HEK293 (cell line): ENCODE measurements around the gene ABCA3.

Experiments used
- CTCF ChIA-PET: fragments of 350-600 bp; formaldehyde crosslinking; extraction: SDS; loops from one replicate; lab custom pipeline; 2021; ENCODE audit warnings: antibody characterized with exemption; lab: Yijun Ruan, JAX
- POLR2A ChIA-PET: fragments of 300-600 bp; formaldehyde crosslinking; extraction: SDS; loops from one replicate; lab custom pipeline; 2020; ENCODE audit warnings: antibody characterized with exemption, inconsistent platforms; lab: Yijun Ruan, JAX
- H3K27ac ChIP-seq: fragments of 200-500 bp; sonication (Bioruptor generic); 2 replicates; pipeline ENCODE4 v1.5.1; 2014; ENCODE audit warnings: low read depth, low read length, control low read depth, inconsistent platforms; ENCODE audit errors: extremely low read depth
- H3K36me3 ChIP-seq, 2 experiments: fragments of 200-500 bp in 1 of 2; sonication (Bioruptor generic) in 1 of 2; 1 replicate in 1 of 2; 2 replicates in 1 of 2; pipeline ENCODE4 v1.5.1; 2014 to 2017; ENCODE audit warnings: inconsistent platforms in 2 of 2, low read length in 2 of 2; ENCODE audit not compliant: control insufficient read depth in 2 of 2, insufficient read depth in 1 of 2
- H3K4me1 ChIP-seq: fragments of 200-500 bp; sonication (Bioruptor generic); 2 replicates; pipeline ENCODE4 v1.5.1; 2014; ENCODE audit warnings: mild to moderate bottlenecking, low read length, inconsistent platforms; ENCODE audit not compliant: control insufficient read depth, insufficient read depth
- H3K4me3 ChIP-seq: 2 replicates; pipeline ENCODE4 v1.5.1; 2011; ENCODE audit warnings: low read depth, mild to moderate bottlenecking, control low read depth, low read length, moderate library complexity
- H3K9me3 ChIP-seq: fragments of 200-500 bp; sonication (Bioruptor generic); 2 replicates; pipeline ENCODE4 v1.5.1; 2014; ENCODE audit warnings: low read depth, low read length, inconsistent platforms; ENCODE audit not compliant: control insufficient read depth, insufficient read depth
- BCL6B ChIP-seq: fragments of 450-650 bp; formaldehyde crosslinking; IDR thresholded peaks from 2 replicates; pipeline ENCODE4 v1.5.1; 2017; ENCODE audit warnings: missing biosample characterization, missing genetic modification characterization
- PRDM6 ChIP-seq: fragments of 450-650 bp; formaldehyde crosslinking; IDR thresholded peaks from 2 replicates; pipeline ENCODE4 v1.5.1; 2017; ENCODE audit warnings: missing biosample characterization, missing genetic modification characterization
- SP3 ChIP-seq: fragments of 450-650 bp; formaldehyde crosslinking; IDR thresholded peaks from 2 replicates; pipeline ENCODE4 v1.5.1; 2016; ENCODE audit warnings: missing biosample characterization, missing genetic modification characterization
- TRIM28 ChIP-seq: IDR thresholded peaks from 2 replicates; pipeline ENCODE4 v1.6.1; 2011; ENCODE audit warnings: low read length, control low read depth, borderline replicate concordance
- ZBTB21 ChIP-seq: fragments of 450-650 bp; formaldehyde crosslinking; IDR thresholded peaks from 2 replicates; pipeline ENCODE4 v1.5.1; 2017; ENCODE audit warnings: missing biosample characterization, missing genetic modification characterization
- ZEB2 ChIP-seq: fragments of 450-650 bp; formaldehyde crosslinking; IDR thresholded peaks from 2 replicates; pipeline ENCODE4 v1.5.1; 2016; ENCODE audit warnings: missing biosample characterization, missing genetic modification characterization
- ZNF184 ChIP-seq: fragments of 450-650 bp; IDR thresholded peaks from 2 replicates; pipeline ENCODE4 v1.5.1; 2018; ENCODE audit warnings: missing biosample characterization, mild to moderate bottlenecking, missing genetic modification characterization
- ZNF24 ChIP-seq: fragments of 450-650 bp; formaldehyde crosslinking; IDR thresholded peaks from 2 replicates; pipeline ENCODE4 v1.5.1; 2016; ENCODE audit warnings: missing biosample characterization, missing genetic modification characterization
- ZNF292 ChIP-seq: fragments of 450-650 bp; formaldehyde crosslinking; IDR thresholded peaks from 2 replicates; pipeline ENCODE4 v1.5.1; 2016; ENCODE audit warnings: low read depth, missing biosample characterization, missing genetic modification characterization, borderline replicate concordance
- ZNF416 ChIP-seq: fragments of 450-650 bp; formaldehyde crosslinking; IDR thresholded peaks from 2 replicates; pipeline ENCODE4 v1.5.1; 2016; ENCODE audit warnings: missing biosample characterization, missing genetic modification characterization
- ZNF560 ChIP-seq: fragments of 450-650 bp; formaldehyde crosslinking; IDR thresholded peaks from 2 replicates; pipeline ENCODE4 v1.5.1; 2017; ENCODE audit warnings: missing biosample characterization, missing genetic modification characterization, borderline replicate concordance
- ZNF629 ChIP-seq: fragments of 450-650 bp; formaldehyde crosslinking; IDR thresholded peaks from 2 replicates; pipeline ENCODE4 v1.5.1; 2017; ENCODE audit warnings: missing biosample characterization, missing genetic modification characterization
- ZNF660 ChIP-seq: fragments of 450-650 bp; IDR thresholded peaks from 2 replicates; pipeline ENCODE4 v1.5.1; 2018; ENCODE audit warnings: missing biosample characterization, mild to moderate bottlenecking, missing genetic modification characterization
- TF ChIP-seq, protein P1 (sequence below): fragments of 450-650 bp; formaldehyde crosslinking; IDR thresholded peaks from 2 replicates; pipeline ENCODE4 v1.5.1; 2016; ENCODE audit warnings: missing biosample characterization, missing genetic modification characterization, borderline replicate concordance
- TF ChIP-seq, protein P2 (sequence below): fragments of 450-650 bp; formaldehyde crosslinking; IDR thresholded peaks from 2 replicates; pipeline ENCODE4 v1.5.1; 2016; ENCODE audit warnings: missing biosample characterization, missing genetic modification characterization, low read depth
- TF ChIP-seq, protein P3 (sequence below): fragments of 450-650 bp; formaldehyde crosslinking; conservative IDR thresholded peaks from 2 replicates; pipeline ENCODE4 v1.5.1; 2016; ENCODE audit warnings: low read depth, missing biosample characterization, missing genetic modification characterization

Gene ABCA3

GRCh38 chr16:2364638-2365210 is 24.2 kb upstream of the ABCA3 start (continued):
- TF ChIP-seq ZNF416 (tag by site-specific recombination): no peak
- TF ChIP-seq, protein P1, sequence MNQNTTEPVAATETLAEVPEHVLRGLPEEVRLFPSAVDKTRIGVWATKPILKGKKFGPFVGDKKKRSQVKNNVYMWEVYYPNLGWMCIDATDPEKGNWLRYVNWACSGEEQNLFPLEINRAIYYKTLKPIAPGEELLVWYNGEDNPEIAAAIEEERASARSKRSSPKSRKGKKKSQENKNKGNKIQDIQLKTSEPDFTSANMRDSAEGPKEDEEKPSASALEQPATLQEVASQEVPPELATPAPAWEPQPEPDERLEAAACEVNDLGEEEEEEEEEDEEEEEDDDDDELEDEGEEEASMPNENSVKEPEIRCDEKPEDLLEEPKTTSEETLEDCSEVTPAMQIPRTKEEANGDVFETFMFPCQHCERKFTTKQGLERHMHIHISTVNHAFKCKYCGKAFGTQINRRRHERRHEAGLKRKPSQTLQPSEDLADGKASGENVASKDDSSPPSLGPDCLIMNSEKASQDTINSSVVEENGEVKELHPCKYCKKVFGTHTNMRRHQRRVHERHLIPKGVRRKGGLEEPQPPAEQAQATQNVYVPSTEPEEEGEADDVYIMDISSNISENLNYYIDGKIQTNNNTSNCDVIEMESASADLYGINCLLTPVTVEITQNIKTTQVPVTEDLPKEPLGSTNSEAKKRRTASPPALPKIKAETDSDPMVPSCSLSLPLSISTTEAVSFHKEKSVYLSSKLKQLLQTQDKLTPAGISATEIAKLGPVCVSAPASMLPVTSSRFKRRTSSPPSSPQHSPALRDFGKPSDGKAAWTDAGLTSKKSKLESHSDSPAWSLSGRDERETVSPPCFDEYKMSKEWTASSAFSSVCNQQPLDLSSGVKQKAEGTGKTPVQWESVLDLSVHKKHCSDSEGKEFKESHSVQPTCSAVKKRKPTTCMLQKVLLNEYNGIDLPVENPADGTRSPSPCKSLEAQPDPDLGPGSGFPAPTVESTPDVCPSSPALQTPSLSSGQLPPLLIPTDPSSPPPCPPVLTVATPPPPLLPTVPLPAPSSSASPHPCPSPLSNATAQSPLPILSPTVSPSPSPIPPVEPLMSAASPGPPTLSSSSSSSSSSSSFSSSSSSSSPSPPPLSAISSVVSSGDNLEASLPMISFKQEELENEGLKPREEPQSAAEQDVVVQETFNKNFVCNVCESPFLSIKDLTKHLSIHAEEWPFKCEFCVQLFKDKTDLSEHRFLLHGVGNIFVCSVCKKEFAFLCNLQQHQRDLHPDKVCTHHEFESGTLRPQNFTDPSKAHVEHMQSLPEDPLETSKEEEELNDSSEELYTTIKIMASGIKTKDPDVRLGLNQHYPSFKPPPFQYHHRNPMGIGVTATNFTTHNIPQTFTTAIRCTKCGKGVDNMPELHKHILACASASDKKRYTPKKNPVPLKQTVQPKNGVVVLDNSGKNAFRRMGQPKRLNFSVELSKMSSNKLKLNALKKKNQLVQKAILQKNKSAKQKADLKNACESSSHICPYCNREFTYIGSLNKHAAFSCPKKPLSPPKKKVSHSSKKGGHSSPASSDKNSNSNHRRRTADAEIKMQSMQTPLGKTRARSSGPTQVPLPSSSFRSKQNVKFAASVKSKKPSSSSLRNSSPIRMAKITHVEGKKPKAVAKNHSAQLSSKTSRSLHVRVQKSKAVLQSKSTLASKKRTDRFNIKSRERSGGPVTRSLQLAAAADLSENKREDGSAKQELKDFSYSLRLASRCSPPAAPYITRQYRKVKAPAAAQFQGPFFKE (tag by site-specific recombination): no peak
- TF ChIP-seq, all 188 proteins: peak for 10

GRCh38 chr16:2362218-2362617 is 21.7 kb upstream of the ABCA3 start:
- ChIA-PET POLR2A (interaction anchor here (0.6 kb wide), 1 partner anchor 15 kb away, joined by 7 read pairs; no protein-coding TSS in a partner anchor), CTCF (interaction anchor here (0.7 to 1.5 kb wide), 2 partner anchors 22 to 60 kb away, joined by 4 to 5 read pairs; partner anchors contain the start of gene ABCA3)
- H3K36me3 ChIP-seq: no peaks in the 10 kb centered on the region
- TF ChIP-seq BCL6B (tag by site-specific recombination) (peak; percentile 67; the same call in 1 of the 2 replicates), ZNF184 (no peak)
- TF ChIP-seq, all 188 proteins: peak for 1
- H3K9me3 ChIP-seq: no peaks in the 10 kb centered on the region
- H3K27ac ChIP-seq: no peak overlapping the region
- H3K4me1 ChIP-seq: peaks cover 3% of the 10 kb centered on the region; the same call in 1 of the 2 replicates
- H3K4me3 ChIP-seq: no peak overlapping the region

- H3K4me3 ChIP-seq: no peak overlapping the region
- ChIA-PET CTCF (interaction anchor here (0.7 to 1.5 kb wide), 3 partner anchors 21 to 522 kb away, joined by 3 to 5 read pairs (median 3); partner anchors contain the start of genes ABCA3 and FLYWCH2), POLR2A (no interaction called here)
- no peaks in the 10 kb centered on the region for H3K36me3 ChIP-seq
- H3K27ac ChIP-seq: no peak overlapping the region
- no peaks in the 10 kb centered on the region for H3K9me3 ChIP-seq
- H3K4me1 ChIP-seq: peaks cover 3% of the 10 kb centered on the region; the same call in 1 of the 2 replicates
- TF ChIP-seq ZNF629: peak; percentile 68
- TF ChIP-seq ZNF560 (tag by site-specific recombination): no peak
- TF ChIP-seq SP3 (tag by site-specific recombination): no peak
- TF ChIP-seq, protein P2, sequence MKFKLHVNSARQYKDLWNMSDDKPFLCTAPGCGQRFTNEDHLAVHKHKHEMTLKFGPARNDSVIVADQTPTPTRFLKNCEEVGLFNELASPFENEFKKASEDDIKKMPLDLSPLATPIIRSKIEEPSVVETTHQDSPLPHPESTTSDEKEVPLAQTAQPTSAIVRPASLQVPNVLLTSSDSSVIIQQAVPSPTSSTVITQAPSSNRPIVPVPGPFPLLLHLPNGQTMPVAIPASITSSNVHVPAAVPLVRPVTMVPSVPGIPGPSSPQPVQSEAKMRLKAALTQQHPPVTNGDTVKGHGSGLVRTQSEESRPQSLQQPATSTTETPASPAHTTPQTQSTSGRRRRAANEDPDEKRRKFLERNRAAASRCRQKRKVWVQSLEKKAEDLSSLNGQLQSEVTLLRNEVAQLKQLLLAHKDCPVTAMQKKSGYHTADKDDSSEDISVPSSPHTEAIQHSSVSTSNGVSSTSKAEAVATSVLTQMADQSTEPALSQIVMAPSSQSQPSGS: peak; percentile 96
- no peak for TF ChIP-seq ZNF292 (tag by site-specific recombination)
- peak; percentile 60 for TF ChIP-seq ZBTB21
- peak; percentile 47 for TF ChIP-seq PRDM6 (tag by site-specific recombination)
- no peak for TF ChIP-seq TRIM28
- TF ChIP-seq, protein P3, sequence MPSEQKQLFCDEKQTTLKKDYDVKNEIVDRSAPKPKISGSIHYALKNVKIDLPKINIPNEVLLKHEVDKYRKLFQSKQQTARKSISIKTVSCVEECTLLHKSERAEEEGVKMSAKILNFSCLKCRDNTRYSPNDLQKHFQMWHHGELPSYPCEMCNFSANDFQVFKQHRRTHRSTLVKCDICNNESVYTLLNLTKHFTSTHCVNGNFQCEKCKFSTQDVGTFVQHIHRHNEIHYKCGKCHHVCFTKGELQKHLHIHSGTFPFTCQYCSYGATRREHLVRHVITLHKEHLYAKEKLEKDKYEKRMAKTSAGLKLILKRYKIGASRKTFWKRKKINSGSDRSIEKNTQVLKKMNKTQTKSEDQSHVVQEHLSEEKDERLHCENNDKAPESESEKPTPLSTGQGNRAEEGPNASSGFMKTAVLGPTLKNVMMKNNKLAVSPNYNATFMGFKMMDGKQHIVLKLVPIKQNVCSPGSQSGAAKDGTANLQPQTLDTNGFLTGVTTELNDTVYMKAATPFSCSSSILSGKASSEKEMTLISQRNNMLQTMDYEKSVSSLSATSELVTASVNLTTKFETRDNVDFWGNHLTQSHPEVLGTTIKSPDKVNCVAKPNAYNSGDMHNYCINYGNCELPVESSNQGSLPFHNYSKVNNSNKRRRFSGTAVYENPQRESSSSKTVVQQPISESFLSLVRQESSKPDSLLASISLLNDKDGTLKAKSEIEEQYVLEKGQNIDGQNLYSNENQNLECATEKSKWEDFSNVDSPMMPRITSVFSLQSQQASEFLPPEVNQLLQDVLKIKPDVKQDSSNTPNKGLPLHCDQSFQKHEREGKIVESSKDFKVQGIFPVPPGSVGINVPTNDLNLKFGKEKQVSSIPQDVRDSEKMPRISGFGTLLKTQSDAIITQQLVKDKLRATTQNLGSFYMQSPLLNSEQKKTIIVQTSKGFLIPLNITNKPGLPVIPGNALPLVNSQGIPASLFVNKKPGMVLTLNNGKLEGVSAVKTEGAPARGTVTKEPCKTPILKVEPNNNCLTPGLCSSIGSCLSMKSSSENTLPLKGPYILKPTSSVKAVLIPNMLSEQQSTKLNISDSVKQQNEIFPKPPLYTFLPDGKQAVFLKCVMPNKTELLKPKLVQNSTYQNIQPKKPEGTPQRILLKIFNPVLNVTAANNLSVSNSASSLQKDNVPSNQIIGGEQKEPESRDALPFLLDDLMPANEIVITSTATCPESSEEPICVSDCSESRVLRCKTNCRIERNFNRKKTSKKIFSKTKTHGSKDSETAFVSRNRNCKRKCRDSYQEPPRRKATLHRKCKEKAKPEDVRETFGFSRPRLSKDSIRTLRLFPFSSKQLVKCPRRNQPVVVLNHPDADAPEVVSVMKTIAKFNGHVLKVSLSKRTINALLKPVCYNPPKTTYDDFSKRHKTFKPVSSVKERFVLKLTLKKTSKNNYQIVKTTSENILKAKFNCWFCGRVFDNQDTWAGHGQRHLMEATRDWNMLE: peak; percentile 26; the same call in 1 of the 2 replicates
- 0 out of 2 replicates have a peak, but pooled peaks have one; percentile 32 for TF ChIP-seq ZEB2 (tag by site-specific recombination)
- TF ChIP-seq ZNF24: 0 out of 2 replicates have a peak, but pooled peaks have one; percentile 44
- TF ChIP-seq ZNF660 (tag by site-specific recombination): peak; percentile 49; the same call in 1 of the 2 replicates
These were observed 20.6 kb upstream of the ABCA3 start for GRCh38 chr16:2361129-2361528.
